ENCODE results near the gene ARHGEF6. TPM values are rescaled to one million over a fixed set of nuclear protein-coding genes. Genes with fewer than 3 reads are reported as not detected.

Gene ARHGEF6
- total RNA-seq, 3 donors from 2014 or later = 43.6 to 120 (median 55.8) TPM

DNA sequence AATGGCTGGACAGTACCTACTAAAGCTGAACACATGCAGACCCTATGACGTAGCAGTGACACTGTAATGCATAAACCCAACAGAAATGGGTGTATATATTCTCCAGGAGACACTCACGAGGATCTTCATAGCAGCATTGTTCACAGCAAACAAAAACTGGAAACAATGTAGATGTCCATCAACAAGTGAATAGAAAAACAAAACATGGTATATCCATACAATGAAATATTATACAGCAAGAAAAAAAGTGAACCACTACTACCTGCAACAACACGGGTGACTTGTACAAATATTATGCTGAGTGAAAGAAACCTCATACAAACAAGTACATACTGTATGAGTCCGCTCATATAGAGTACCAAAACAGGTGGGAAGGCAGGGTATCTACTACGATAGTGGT is 16.5 kb downstream of the ARHGEF6 start:
- no peak for DNase-seq (ENCODE audit: low spot score in 2 of 2)
- intact Hi-C loops (cut with DNase I; ENCODE audit: low total_unique reads) = no loop called here
- Histone ChIP-seq H3K4me1 (peaks cover 0 to 7% of the 10 kb centered on the region in 2 donors), H3K4me3 (no peak overlapping the region), H3K27me3 (peaks cover 0 to 23% of the 10 kb centered on the region in 2 donors), H3K9me3 (no peaks in the 10 kb centered on the region), H3K27ac (no peak overlapping the region), H3K36me3 (no peaks in the 10 kb centered on the region)
- TF ChIP-seq POLR2AphosphoS5 (IDR thresholded peaks at IDR 0.05) (no peak), POLR2A (IDR thresholded peaks at IDR 0.05) (no peak)
- TF ChIP-seq, protein P1, sequence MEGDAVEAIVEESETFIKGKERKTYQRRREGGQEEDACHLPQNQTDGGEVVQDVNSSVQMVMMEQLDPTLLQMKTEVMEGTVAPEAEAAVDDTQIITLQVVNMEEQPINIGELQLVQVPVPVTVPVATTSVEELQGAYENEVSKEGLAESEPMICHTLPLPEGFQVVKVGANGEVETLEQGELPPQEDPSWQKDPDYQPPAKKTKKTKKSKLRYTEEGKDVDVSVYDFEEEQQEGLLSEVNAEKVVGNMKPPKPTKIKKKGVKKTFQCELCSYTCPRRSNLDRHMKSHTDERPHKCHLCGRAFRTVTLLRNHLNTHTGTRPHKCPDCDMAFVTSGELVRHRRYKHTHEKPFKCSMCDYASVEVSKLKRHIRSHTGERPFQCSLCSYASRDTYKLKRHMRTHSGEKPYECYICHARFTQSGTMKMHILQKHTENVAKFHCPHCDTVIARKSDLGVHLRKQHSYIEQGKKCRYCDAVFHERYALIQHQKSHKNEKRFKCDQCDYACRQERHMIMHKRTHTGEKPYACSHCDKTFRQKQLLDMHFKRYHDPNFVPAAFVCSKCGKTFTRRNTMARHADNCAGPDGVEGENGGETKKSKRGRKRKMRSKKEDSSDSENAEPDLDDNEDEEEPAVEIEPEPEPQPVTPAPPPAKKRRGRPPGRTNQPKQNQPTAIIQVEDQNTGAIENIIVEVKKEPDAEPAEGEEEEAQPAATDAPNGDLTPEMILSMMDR (IDR thresholded peaks at IDR 0.05) = no peak

DNA sequence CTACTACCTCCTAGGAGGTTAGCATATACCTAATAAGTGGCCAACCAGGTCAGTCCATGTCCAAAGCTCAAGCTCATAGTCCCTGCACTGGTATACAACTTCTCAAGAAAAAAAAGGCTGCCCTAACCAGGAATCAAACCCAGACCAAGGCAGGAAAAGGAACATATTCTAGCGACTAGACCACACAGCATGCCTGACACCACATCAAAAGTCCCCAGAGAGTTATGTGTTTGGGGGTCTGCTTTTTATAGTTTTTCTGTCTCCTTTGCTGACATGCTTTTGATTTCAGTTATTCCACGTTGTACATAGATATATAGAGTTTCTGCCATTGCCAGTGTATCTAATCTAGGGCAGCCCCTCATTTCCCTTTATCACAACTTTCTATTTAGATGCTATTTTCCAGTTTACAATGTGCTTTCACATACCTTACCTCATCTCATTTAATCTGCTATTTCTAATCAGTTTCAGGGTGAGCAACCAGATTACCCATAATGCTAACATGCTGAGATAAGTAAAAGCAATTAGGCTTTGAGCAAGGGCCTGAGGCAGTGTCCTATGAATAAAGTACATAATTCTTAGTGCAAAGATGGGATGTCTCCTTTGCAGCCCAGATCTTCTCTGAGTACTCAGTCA is 17.8 kb downstream of the ARHGEF6 start:
- Histone ChIP-seq H3K36me3 (no peaks in the 10 kb centered on the region), H3K4me3 (no peak overlapping the region), H3K9me3 (no peaks in the 10 kb centered on the region), H3K27ac (no peak overlapping the region), H3K4me1 (peaks cover 0 to 7% of the 10 kb centered on the region in 2 donors), H3K27me3 (peaks cover 0 to 23% of the 10 kb centered on the region in 2 donors)
- TF ChIP-seq POLR2AphosphoS5 (IDR thresholded peaks at IDR 0.05) = no peak
- TF ChIP-seq, protein P1 (IDR thresholded peaks at IDR 0.05) = no peak
- no peak for TF ChIP-seq POLR2A (IDR thresholded peaks at IDR 0.05)
- intact Hi-C loops (cut with DNase I; ENCODE audit: low total_unique reads) = no loop called here
- DNase-seq (ENCODE audit: low spot score in 2 of 2) = no peak

DNA sequence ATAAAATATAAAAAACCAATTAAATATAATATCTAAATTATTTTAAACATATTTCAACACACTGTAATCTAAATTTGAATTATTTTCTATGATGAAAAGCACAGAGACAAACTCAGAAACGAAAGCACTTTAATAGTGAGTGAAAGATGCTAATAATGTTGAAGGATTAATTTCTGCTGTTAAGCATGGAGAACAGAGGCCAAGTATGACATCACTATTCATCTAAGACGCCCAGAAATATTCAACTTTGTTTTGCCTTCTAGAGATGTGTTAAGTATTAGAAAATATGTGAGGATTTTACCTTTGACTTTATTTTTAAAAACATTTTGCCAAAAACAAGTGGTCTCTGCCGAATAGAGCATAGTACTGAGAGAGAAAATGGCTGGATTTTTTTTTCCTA is 19.3 kb downstream of the ARHGEF6 start:
- no peak for DNase-seq (ENCODE audit: low spot score in 2 of 2)
- Histone ChIP-seq H3K27ac (peak overlapping the region in 1 of 2 donors; percentile 47), H3K4me3 (no peak overlapping the region), H3K27me3 (peaks cover 0 to 18% of the 10 kb centered on the region in 2 donors), H3K36me3 (no peaks in the 10 kb centered on the region), H3K4me1 (peaks cover 0 to 7% of the 10 kb centered on the region in 2 donors), H3K9me3 (no peaks in the 10 kb centered on the region)
- no peak for TF ChIP-seq POLR2A (IDR thresholded peaks at IDR 0.05)
- no peak for TF ChIP-seq POLR2AphosphoS5 (IDR thresholded peaks at IDR 0.05)
- TF ChIP-seq, protein P1 (IDR thresholded peaks at IDR 0.05) = no peak
- intact Hi-C loops (cut with DNase I; ENCODE audit: low total_unique reads) = no loop called here

DNA sequence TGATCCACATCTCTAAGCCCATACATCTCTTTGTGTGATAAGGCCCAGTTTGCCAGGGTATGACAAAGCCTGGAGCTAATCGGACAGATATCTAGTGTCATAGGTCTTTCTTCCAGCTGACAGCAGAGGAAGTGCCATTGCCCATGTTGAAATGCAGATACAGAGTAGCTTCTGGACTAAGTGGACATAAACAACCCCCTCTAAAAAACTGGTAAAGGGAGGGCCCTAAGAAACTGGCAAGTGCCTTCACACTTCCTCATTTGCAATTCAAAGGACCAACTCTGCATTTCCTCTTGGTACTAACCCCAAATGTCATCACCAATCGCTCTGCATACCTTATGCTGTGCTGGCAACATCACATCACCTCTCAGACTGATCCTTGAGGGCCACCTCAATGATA is 20.8 kb downstream of the ARHGEF6 start:
- Histone ChIP-seq H3K27me3 (peaks cover 0 to 23% of the 10 kb centered on the region in 2 donors), H3K27ac (peak overlapping the region; percentile 64 to 68), H3K4me1 (no peaks in the 10 kb centered on the region), H3K4me3 (no peak overlapping the region), H3K9me3 (no peaks in the 10 kb centered on the region), H3K36me3 (no peaks in the 10 kb centered on the region)
- intact Hi-C loops (cut with DNase I; ENCODE audit: low total_unique reads) = no loop called here
- DNase-seq (ENCODE audit: low spot score in 2 of 2) = no peak
- TF ChIP-seq POLR2A (IDR thresholded peaks at IDR 0.05) (no peak), POLR2AphosphoS5 (IDR thresholded peaks at IDR 0.05) (no peak)
- TF ChIP-seq, protein P1 (IDR thresholded peaks at IDR 0.05) = no peak

DNA sequence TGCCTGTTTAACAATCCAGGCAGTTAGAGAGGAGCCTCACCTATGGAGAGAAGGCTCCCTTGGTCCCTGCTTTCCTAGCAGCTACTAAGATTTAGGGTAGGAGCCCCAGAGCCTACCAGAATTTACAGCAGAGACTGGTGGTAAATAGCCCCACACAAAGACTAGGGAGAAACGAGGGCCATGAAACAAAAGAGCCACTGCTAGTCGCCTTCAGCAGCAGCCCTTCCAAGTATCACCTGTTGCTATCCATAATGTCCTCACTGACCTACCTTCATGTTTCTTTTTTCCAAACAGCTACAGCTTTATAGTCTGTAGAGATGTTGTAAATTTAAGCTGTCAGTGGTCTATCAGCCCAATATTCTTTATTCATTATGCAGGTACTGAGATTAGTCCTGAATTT is 25.3 kb downstream of the ARHGEF6 start:
- Histone ChIP-seq H3K9me3 (no peaks in the 10 kb centered on the region), H3K4me3 (no peak overlapping the region), H3K4me1 (no peaks in the 10 kb centered on the region), H3K27me3 (peaks cover 0 to 24% of the 10 kb centered on the region in 2 donors), H3K27ac (peak overlapping the region; percentile 12 to 22), H3K36me3 (no peaks in the 10 kb centered on the region)
- no peak for TF ChIP-seq POLR2A (IDR thresholded peaks at IDR 0.05)
- TF ChIP-seq, protein P1 (IDR thresholded peaks at IDR 0.05) = no peak
- TF ChIP-seq POLR2AphosphoS5 (IDR thresholded peaks at IDR 0.05) = no peak
- intact Hi-C loops (cut with DNase I; ENCODE audit: low total_unique reads) = no loop called here
- DNase-seq (ENCODE audit: low spot score in 2 of 2) = no peak

Data from breast epithelium (tissue), 4 donors.